Measurements from ENCODE around the gene NEBL.

DNA sequence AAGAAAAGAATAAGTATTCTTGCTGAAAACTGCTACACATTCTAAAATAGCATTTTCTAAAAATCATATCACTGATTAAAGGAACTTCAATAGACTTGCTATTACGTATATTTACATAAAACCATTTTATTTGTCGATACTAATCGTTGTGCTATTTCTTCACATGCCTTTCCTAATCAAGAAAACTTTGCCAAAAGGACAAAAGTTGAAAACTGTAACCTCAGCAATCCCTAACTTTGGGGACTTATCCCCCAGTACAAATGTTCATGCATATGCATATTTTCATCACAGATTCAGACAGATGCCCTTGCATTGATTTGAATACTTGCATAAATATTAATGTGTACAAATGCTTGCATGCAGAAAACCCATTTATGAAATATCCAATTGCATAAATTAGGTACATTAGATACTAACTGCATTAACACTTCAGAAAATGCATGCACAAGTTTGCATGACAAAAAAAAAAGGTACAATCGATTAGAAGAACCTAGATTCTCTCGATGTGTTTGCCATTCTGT lies 35.6 kb upstream of the NEBL start:
- TF ChIP-seq TAF1 (IDR thresholded peaks at IDR 0.05; ENCODE audit: low read depth, low read length) (no peak), POLR2AphosphoS5 (IDR thresholded peaks at IDR 0.05; ENCODE audit: low read depth, low read length) (no peak)
